Measurements from ENCODE around the gene ESPN.
"Not testable (repeated sequence)": the region's sequence is repeated elsewhere in the genome, so short reads cannot be mapped to it uniquely, and the experiment has no call there.

ESPN gene

GRCh38 chr1:6429660-6430411, 5.3 kb downstream of the ESPN start:
- DNase-seq: not testable (repeated sequence)

GRCh38 chr1:6431645-6432579, 7.3 kb downstream of the ESPN start:
- DNase-seq: not testable (repeated sequence)

GRCh38 chr1:6434186-6434585, 9.6 kb downstream of the ESPN start:
- DNase-seq: no peak

- DNase-seq: no peak
Measured at GRCh38 chr1:6435129-6435528, 10.6 kb downstream of the ESPN start.

- DNase-seq: no peak
Measured at GRCh38 chr1:6435547-6435946, 11.0 kb downstream of the ESPN start.

GRCh38 chr1:6436277-6436676, 11.7 kb downstream of the ESPN start:
- DNase-seq: not testable (repeated sequence)

GRCh38 chr1:6437012-6437700, 12.6 kb downstream of the ESPN start:
- not testable (repeated sequence) for DNase-seq

GRCh38 chr1:6438047-6438525, 13.5 kb downstream of the ESPN start:
- DNase-seq: peak; percentile 34 to 65 (median 43)

- peak; percentile 19 to 71 (median 35) for DNase-seq
Measured at GRCh38 chr1:6440198-6441126, 15.9 kb downstream of the ESPN start.

GRCh38 chr1:6441586-6441985, 17.0 kb downstream of the ESPN start:
- no peak for DNase-seq

- DNase-seq: no peak
Measured at GRCh38 chr1:6443339-6444115, 19.0 kb downstream of the ESPN start.

GRCh38 chr1:6444377-6444776, 19.8 kb downstream of the ESPN start:
- no peak for DNase-seq

- DNase-seq: peak in 2 of 4 experiments; percentile 18 to 33
Measured at GRCh38 chr1:6445062-6445763, 20.6 kb downstream of the ESPN start.

GRCh38 chr1:6445929-6446328, 21.4 kb downstream of the ESPN start:
- DNase-seq: not testable (repeated sequence)

GRCh38 chr1:6446665-6447015, 22.1 kb downstream of the ESPN start:
- DNase-seq: no peak

- no peak for DNase-seq
Measured at GRCh38 chr1:6447016-6447817, 22.6 kb downstream of the ESPN start.

- peak in 2 of 4 experiments; percentile 26 to 33 for DNase-seq
Measured at GRCh38 chr1:6447818-6448748, 23.5 kb downstream of the ESPN start.

Measured in activated naive CD4-positive, alpha-beta T cell (primary cell).